AG04449 (cell line): ENCODE measurements around the gene ORAI2.
"Not testable (repeated sequence)": the region's sequence is repeated elsewhere in the genome, so short reads cannot be mapped to it uniquely, and the experiment has no call there.

ENCODE experiments used
- CTCF ChIA-PET: fragments of 350-600 bp; formaldehyde crosslinking; extraction: SDS; loops from one replicate; lab custom pipeline; 2021; ENCODE audit warnings: antibody characterized with exemption; lab: Yijun Ruan, JAX
- POLR2A ChIA-PET: fragments of 400-600, 350-600 bp; formaldehyde crosslinking; extraction: SDS; loops from one replicate; lab custom pipeline; 2020; ENCODE audit warnings: antibody characterized with exemption, inconsistent platforms; lab: Yijun Ruan, JAX
- DNase-seq: peaks from one replicate; pipeline ENCODE4 v3.0.0-alpha.2; 2010; ENCODE audit warnings: low read depth, low spot score
- H3K4me3 ChIP-seq: 2 replicates; pipeline ENCODE4 v1.5.1; 2011; ENCODE audit warnings: low read depth, mild to moderate bottlenecking, control low read depth, low read length
- TF ChIP-seq, protein P1 (sequence below): IDR thresholded peaks from one replicate; pipeline ENCODE4 v1.5.1; 2011; ENCODE audit warnings: mild to moderate bottlenecking, moderate library complexity, low read length, control low read depth, inconsistent platforms; ENCODE audit not compliant: insufficient read depth; ENCODE audit errors: missing control alignments

ORAI2 gene

DNA sequence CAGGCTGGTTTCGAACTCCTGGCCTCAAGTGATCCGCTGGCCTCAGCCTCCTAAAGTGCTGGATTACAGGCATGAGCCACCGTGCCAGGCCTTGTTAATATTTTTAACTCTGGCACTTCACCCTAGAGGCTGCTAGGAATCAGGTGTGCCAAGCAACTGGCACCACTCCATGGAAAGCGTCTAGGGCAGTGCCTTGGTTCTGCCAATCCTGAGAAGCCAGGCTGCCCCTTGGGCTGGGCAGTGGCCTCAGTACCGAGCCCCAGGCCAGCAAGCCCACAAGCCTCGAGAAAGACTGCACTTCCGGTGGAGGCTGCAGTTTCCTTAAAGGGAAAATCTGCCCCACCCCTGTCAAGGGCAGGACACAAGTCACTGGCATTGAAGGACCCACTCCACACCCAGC, 19.9 kb downstream of the ORAI2 start:
- ChIA-PET POLR2A (no interaction called here), CTCF (interaction anchor here (4.0 kb wide), 1 partner anchor 13 kb away, joined by 25 read pairs; the partner anchor contains the start of genes ALKBH4 and LRWD1)
- no peak overlapping the region for H3K4me3 ChIP-seq
- TF ChIP-seq, protein P1, sequence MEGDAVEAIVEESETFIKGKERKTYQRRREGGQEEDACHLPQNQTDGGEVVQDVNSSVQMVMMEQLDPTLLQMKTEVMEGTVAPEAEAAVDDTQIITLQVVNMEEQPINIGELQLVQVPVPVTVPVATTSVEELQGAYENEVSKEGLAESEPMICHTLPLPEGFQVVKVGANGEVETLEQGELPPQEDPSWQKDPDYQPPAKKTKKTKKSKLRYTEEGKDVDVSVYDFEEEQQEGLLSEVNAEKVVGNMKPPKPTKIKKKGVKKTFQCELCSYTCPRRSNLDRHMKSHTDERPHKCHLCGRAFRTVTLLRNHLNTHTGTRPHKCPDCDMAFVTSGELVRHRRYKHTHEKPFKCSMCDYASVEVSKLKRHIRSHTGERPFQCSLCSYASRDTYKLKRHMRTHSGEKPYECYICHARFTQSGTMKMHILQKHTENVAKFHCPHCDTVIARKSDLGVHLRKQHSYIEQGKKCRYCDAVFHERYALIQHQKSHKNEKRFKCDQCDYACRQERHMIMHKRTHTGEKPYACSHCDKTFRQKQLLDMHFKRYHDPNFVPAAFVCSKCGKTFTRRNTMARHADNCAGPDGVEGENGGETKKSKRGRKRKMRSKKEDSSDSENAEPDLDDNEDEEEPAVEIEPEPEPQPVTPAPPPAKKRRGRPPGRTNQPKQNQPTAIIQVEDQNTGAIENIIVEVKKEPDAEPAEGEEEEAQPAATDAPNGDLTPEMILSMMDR: no peak
- no peak for DNase-seq

DNA sequence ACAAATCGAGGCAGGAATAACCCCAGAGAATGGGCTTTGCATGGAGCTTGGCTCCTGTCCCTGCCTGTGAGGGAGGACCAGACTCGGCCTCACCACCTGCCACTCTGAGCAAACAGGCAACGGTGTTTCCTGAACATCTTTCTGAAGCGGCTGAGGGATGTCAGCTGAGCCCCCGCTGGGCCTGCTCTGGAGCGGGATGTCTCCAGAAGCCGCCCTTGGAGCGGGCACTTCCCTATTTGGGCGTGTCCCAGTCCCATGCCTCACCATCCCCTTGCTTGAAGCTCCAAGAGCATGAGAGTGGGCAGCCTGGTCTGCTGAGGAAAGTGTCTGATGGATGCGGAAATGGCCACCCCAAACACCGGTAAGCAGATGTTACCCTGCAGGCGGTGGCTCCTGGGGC, 21.1 kb downstream of the ORAI2 start:
- no peak for DNase-seq
- TF ChIP-seq, protein P1: no peak
- POLR2A ChIA-PET: no interaction called here
- no peak overlapping the region for H3K4me3 ChIP-seq
- CTCF ChIA-PET: interaction anchor here (4.0 kb wide), 1 partner anchor 12 kb away, joined by 25 read pairs; the partner anchor contains the start of genes ALKBH4 and LRWD1

DNA sequence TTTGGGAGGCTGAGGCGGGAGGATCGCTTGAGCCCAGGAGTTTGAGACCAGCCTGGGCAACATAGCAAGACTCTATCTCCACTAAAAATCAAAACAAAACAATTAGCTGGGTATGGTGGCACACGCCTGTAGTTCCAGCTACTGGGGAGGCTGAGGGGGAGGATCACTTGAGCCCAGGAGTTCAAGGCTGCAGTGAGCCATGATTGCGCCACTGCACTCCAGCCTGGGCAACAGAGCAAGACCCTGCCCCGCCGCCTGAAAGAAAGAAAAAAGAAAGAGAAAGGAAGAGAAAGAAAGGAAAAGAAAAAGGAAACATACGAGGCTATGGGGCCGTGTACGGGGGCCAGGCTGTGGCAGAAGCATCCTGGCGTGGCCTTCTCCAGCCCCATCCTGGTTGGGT, 21.6 kb downstream of the ORAI2 start:
- CTCF ChIA-PET: interaction anchor here (4.0 kb wide), 1 partner anchor 11 kb away, joined by 25 read pairs; the partner anchor contains the start of genes ALKBH4 and LRWD1
- DNase-seq, POLR2A ChIA-PET, H3K4me3 ChIP-seq: not testable (repeated sequence)

DNA sequence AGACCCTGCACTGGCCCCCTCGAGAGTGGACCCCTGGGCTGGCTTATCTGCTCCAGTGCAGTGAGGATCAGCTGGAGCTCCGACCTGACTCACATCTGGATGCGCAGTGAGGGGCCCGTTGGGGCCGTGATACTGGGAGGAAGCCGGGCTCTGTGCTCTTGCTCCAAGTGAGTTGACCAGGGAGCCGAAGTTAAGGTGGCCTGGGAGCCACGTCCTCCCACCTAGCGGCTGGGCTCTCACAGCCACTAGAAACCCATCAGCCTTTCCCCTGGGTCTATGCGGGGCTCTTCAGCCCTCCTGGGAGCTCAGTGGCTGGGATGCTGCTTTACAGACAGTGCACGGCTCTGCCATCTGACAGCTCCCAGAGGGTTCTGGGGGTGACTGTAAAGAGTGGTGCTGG, 22.2 kb downstream of the ORAI2 start:
- POLR2A ChIA-PET: interaction anchor here (0.8 to 1.0 kb wide), 2 partner anchors 9 to 23 kb away, joined by 3 to 5 read pairs; partner anchors contain the start of genes ALKBH4 and ORAI2
- TF ChIP-seq, protein P1: no peak
- no peak overlapping the region for H3K4me3 ChIP-seq
- CTCF ChIA-PET: interaction anchor here (4.0 kb wide), 1 partner anchor 10 kb away, joined by 25 read pairs; the partner anchor contains the start of genes ALKBH4 and LRWD1
- no peak for DNase-seq

DNA sequence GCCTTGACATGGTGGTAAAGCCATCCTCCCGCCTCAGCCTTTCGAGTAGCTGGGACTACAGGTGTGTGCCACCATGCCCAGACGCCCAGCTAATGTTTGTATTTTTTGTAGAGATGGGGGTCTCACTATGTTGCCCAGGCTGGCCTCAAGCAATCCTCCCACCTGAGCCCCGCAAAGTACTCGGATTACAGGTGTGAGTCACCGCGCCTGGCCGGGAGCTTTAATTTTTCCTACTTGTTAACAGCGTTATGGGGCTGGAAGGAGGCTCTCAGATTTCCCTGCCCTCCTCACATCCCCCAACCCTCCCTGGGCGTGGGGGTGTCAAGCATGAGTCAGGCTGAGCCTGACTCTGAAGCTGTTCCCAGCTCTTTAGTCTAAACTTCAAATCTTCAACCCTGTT, 23.0 kb downstream of the ORAI2 start:
- CTCF ChIA-PET: interaction anchor here (4.0 kb wide), 1 partner anchor 10 kb away, joined by 25 read pairs; the partner anchor contains the start of genes ALKBH4 and LRWD1
- POLR2A ChIA-PET: interaction anchor here (0.7 to 1.0 kb wide), 3 partner anchors 8 to 23 kb away, joined by 3 to 5 read pairs (median 3); partner anchors contain the start of genes ALKBH4 and ORAI2
- no peak for DNase-seq
- TF ChIP-seq, protein P1: no peak
- H3K4me3 ChIP-seq: no peak overlapping the region

DNA sequence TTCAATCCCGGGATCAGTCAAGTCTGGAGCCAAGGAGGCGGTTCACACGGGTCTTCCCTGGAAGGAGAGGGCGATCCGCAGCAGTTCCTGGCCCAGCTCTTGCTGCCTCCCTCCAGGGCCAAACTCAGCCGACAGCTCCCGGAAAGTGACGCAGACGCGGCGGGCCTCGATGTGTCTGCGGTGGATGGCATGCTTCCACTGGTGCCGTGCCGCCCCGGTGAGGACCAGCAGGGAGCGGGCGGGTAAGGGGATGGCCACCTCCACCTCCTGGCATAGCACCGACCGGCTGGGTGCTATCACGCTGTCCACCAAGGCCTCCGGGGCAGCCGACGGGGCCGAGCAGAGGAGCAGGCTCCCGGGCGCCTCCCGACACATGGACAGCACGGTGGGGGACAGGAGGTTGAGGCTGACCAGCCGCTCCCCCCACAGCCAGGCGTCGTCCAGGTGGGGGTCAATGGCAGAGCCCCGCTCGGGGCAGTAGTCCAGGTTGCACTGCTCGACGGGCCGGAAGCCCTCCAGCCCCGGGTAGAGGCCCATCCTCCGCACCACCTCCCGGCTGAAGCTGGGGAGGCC, 24.1 kb downstream of the ORAI2 start:
- no peak for DNase-seq
- TF ChIP-seq, protein P1: no peak
- POLR2A ChIA-PET: no interaction called here
- CTCF ChIA-PET: interaction anchor here (1.3 to 4.0 kb wide), 2 partner anchors 9 to 23 kb away, joined by 3 to 25 read pairs; partner anchors contain the start of genes ALKBH4 and LRWD1
- no peak overlapping the region for H3K4me3 ChIP-seq
